ENCODE data around the gene PLCL2. TPM values are rescaled to one million over a fixed set of nuclear protein-coding genes. Genes with fewer than 3 reads are reported as not detected.

The PLCL2 gene
- total RNA-seq, 1 experiment from 2014 or later, result 3.0 TPM

- Histone ChIP-seq H3K4me1 (ENCODE audit: control insufficient read depth, insufficient read depth, low read length) (no peaks in the 10 kb centered on the region; the same call in 1 of the 2 replicates), H3K36me3 (ENCODE audit: control insufficient read depth, insufficient read depth, low read length) (no peaks in the 10 kb centered on the region), H3K9me3 (ENCODE audit: control insufficient read depth, insufficient read depth, low read depth, low read length) (no peaks in the 10 kb centered on the region), H3K27ac (ENCODE audit: low read length) (no peak overlapping the region), H3K4me3 (ENCODE audit: low read depth in 2 of 2, low read length in 2 of 2) (no peak overlapping the region), H3K27me3 (ENCODE audit: control insufficient read depth, insufficient read depth, low read length) (no peaks in the 10 kb centered on the region)
- intact Hi-C loops (cut with micrococcal nuclease; ENCODE audit: unreplicated experiment), result no loop called here
- no TSS peak for BruUV-seq (replicated peaks)
- in situ Hi-C loops (cut with HindIII; ENCODE audit: low pct_unique_long_range_greater_than_20kb, low sequenced_read_pairs), result no loop called here
- POLR2A ChIA-PET, result no interaction called here
- TF ChIP-seq POLR2AphosphoS5 (IDR thresholded peaks at IDR 0.05; ENCODE audit: low read depth, low read length) (no peak), SIN3A (IDR thresholded peaks at IDR 0.05; ENCODE audit: borderline replicate concordance, insufficient read depth, low read depth, low read length) (no peak), REST (IDR thresholded peaks at IDR 0.05; ENCODE audit: insufficient read depth in 1 of 2, low read depth in 2 of 2, low read length in 1 of 2) (no peak), CTCF (IDR thresholded peaks at IDR 0.05) (no peak), TCF7L2 (IDR thresholded peaks at IDR 0.05; ENCODE audit: low read depth, low read length) (no peak)
- ATAC-seq (no peak), DNase-seq (ENCODE audit: low read depth, low spot score) (no peak)
- CTCF ChIA-PET, result no interaction called here
These were observed 105.4 kb downstream of the PLCL2 start for GRCh38 chr3:16990163-16990562.

GRCh38 chr3:16992198-16992597 is 107.4 kb downstream of the PLCL2 start:
- ChIA-PET CTCF (no interaction called here), POLR2A (no interaction called here)
- H3K4me1 ChIP-seq (ENCODE audit: control insufficient read depth, insufficient read depth, low read length), result no peaks in the 10 kb centered on the region; the same call in 1 of the 2 replicates
- H3K27me3 ChIP-seq (ENCODE audit: control insufficient read depth, insufficient read depth, low read length), result no peaks in the 10 kb centered on the region
- DNase-seq (ENCODE audit: low read depth, low spot score), result no peak
- no TSS peak for BruUV-seq (replicated peaks)
- no peak for ATAC-seq
- TF ChIP-seq REST (IDR thresholded peaks at IDR 0.05; ENCODE audit: insufficient read depth in 1 of 2, low read depth in 2 of 2, low read length in 1 of 2), result no peak
- TF ChIP-seq TCF7L2 (IDR thresholded peaks at IDR 0.05; ENCODE audit: low read depth, low read length), result no peak
- no peak for TF ChIP-seq POLR2AphosphoS5 (IDR thresholded peaks at IDR 0.05; ENCODE audit: low read depth, low read length)
- no peak for TF ChIP-seq CTCF (IDR thresholded peaks at IDR 0.05)
- TF ChIP-seq SIN3A (IDR thresholded peaks at IDR 0.05; ENCODE audit: borderline replicate concordance, insufficient read depth, low read depth, low read length), result no peak
- H3K27ac ChIP-seq (ENCODE audit: low read length), result no peak overlapping the region
- H3K36me3 ChIP-seq (ENCODE audit: control insufficient read depth, insufficient read depth, low read length), result no peaks in the 10 kb centered on the region
- intact Hi-C loops (cut with micrococcal nuclease; ENCODE audit: unreplicated experiment) (no loop called here), in situ Hi-C loops (cut with HindIII; ENCODE audit: low pct_unique_long_range_greater_than_20kb, low sequenced_read_pairs) (no loop called here)
- no peaks in the 10 kb centered on the region for H3K9me3 ChIP-seq (ENCODE audit: control insufficient read depth, insufficient read depth, low read depth, low read length)
- no peak overlapping the region for H3K4me3 ChIP-seq (ENCODE audit: low read depth in 2 of 2, low read length in 2 of 2)

Measured in Panc1 (cell line).